Immature natural killer cell (primary cell): ENCODE measurements around the gene GDF9. TPM values are rescaled to one million over a fixed set of nuclear protein-coding genes. Genes with fewer than 3 reads are reported as not detected.

Experiments
- DNase-seq, 3 donors: peaks; one replicate each; pipeline ENCODE4 v3.0.0; 2022; ENCODE audit warnings: mixed read lengths in 1 of 3
- H3K27ac Mint-ChIP-seq, 6 donors: one replicate each; pipeline ENCODE4 v1.8.0; 2020; ENCODE audit warnings: mixed read lengths in 6 of 6, mild to moderate bottlenecking in 5 of 6, inconsistent platforms in 4 of 6, moderate library complexity in 3 of 6
- H3K27me3 Mint-ChIP-seq, 3 donors: one replicate each; pipeline ENCODE4 v1.8.0; 2020 to 2021; ENCODE audit warnings: low read depth in 3 of 3, mild to moderate bottlenecking in 3 of 3, mixed read lengths in 3 of 3, moderate library complexity in 3 of 3, inconsistent platforms in 1 of 3
- H3K36me3 Mint-ChIP-seq, 3 donors: one replicate each; pipeline ENCODE4 v1.8.0; 2020; ENCODE audit warnings: mixed read lengths in 3 of 3, inconsistent platforms in 2 of 3, mild to moderate bottlenecking in 2 of 3
- H3K4me1 Mint-ChIP-seq, 2 donors: one replicate each; pipeline ENCODE4 v1.8.0; 2020; ENCODE audit warnings: inconsistent platforms in 2 of 2, mild to moderate bottlenecking in 2 of 2, mixed read lengths in 2 of 2, moderate library complexity in 1 of 2
- H3K4me3 Mint-ChIP-seq, 5 donors: one replicate each; pipeline ENCODE4 v1.8.0; 2020; ENCODE audit warnings: mild to moderate bottlenecking in 5 of 5, mixed read lengths in 5 of 5, inconsistent platforms in 3 of 5, moderate library complexity in 3 of 5
- H3K9me3 Mint-ChIP-seq, 6 donors: one replicate each; pipeline ENCODE4 v1.8.0; 2020; ENCODE audit warnings: mild to moderate bottlenecking in 6 of 6, mixed read lengths in 6 of 6, inconsistent platforms in 4 of 6, moderate library complexity in 3 of 6
- polyA plus RNA-seq, 3 donors: library from polyadenylated mRNA; unstranded; fragments of 300-500 nt; fragmentation: Illumina TruSeq; gene quantifications; one replicate each; pipeline ENCODE4 v1.2.3, GENCODE V29; 2021

Gene GDF9
- polyA plus RNA-seq, 3 donors from 2014 or later, result 0.12 TPM; not detected in 2

DNA sequence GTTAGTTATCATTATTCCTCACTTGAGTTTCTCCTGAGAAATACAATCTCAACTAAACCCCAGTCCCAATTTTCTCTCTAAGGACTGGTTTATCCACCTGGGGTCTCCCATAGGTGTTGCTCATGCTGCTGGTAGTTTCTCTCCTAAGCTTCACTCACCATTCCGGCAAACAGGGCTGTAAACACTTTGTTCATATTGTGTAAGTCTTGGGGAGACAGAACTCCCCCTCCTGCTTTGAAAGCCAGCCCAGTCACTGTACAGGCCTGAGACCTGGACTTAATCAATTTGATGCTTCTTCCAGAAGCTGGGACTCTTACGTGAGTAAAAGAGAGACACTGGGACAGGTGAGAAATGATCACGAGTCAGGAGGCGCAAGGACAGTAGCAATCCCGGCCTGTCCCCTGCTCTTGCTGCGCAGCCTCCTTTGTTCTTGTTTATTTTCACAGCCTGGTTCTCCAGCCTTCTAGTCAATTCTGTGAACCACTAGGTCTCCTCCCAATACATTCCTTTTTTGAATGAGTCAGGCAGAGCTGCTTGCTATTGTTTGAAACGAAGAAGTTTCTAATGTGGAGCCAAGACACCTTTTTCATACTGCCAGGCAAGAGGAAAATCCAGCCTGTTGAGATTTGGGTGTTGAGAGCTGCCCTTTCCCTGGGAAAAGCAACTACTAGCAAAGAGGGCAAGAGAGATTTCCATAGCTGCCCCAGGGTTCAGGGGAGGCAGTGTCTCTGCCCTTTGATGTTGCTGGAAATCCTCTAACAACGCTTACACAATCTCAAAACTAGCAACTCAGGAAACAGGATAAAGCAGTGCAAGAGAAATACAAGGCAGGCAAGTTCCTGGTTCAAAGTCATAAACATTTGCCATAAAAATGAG lies 26.6 kb downstream of the GDF9 start:
- DNase-seq, result no peak
- Mint-ChIP-seq H3K4me1 (no peaks in the 10 kb centered on the region), H3K27ac (no peak overlapping the region), H3K36me3 (no peaks in the 10 kb centered on the region), H3K4me3 (no peak overlapping the region), H3K9me3 (no peaks in the 10 kb centered on the region), H3K27me3 (no peaks in the 10 kb centered on the region)

GRCh38 chr5:132838516-132839282 lies 27.6 kb downstream of the GDF9 start:
- H3K4me1 Mint-ChIP-seq, result no peaks in the 10 kb centered on the region
- H3K36me3 Mint-ChIP-seq, result no peaks in the 10 kb centered on the region
- no peaks in the 10 kb centered on the region for H3K9me3 Mint-ChIP-seq
- no peaks in the 10 kb centered on the region for H3K27me3 Mint-ChIP-seq
- no peak for DNase-seq
- no peak overlapping the region for H3K4me3 Mint-ChIP-seq
- no peak overlapping the region for H3K27ac Mint-ChIP-seq

DNA sequence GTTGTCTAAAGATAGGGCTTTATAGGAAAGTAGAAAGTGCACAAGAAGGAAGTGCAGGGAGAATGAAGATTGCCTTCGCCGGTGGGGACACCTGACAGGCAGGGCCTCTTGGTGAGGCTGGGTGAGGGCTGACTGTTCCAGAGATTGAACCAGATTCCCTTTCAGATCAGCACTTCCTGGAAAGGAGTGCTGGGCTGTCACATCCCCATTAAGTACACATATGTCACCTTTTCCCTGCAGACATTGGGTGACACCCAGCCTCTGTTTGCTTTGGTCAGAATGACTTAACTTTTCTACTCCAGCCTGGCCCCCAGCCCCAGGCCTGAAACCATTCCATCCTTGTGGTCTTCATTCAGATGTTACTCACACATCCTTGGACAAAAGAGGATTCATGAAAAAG lies 28.4 kb downstream of the GDF9 start:
- Mint-ChIP-seq H3K36me3 (no peaks in the 10 kb centered on the region), H3K27ac (no peak overlapping the region), H3K9me3 (no peaks in the 10 kb centered on the region), H3K4me1 (no peaks in the 10 kb centered on the region), H3K27me3 (no peaks in the 10 kb centered on the region), H3K4me3 (no peak overlapping the region)
- no peak for DNase-seq

GRCh38 chr5:132836852-132837251 lies 29.4 kb downstream of the GDF9 start:
- H3K36me3 Mint-ChIP-seq, result no peaks in the 10 kb centered on the region
- H3K27me3 Mint-ChIP-seq, result no peaks in the 10 kb centered on the region
- no peaks in the 10 kb centered on the region for H3K4me1 Mint-ChIP-seq
- no peak overlapping the region for H3K4me3 Mint-ChIP-seq
- DNase-seq, result no peak
- no peak overlapping the region for H3K27ac Mint-ChIP-seq
- no peaks in the 10 kb centered on the region for H3K9me3 Mint-ChIP-seq

DNA sequence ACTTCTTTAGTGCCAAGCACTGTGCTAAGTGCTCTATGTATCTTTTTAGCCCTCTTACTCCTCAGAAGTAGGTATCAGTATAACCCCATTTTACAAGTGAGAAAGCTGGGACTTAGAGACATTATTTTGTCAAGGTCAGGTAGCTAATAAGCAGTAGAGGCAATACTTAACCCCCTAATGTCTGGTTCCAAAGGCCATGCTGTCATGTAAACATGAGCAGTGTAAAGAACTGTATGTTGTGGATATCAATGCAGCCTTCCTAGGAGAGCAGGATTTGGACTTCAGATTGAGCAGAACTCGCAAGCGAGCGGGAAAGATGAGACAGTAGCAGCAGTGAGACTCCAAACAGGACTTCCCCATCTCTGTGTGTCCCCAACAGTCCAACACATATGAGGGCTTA lies 32.2 kb downstream of the GDF9 start:
- H3K27ac Mint-ChIP-seq, result no peak overlapping the region
- DNase-seq, result no peak
- H3K9me3 Mint-ChIP-seq, result no peaks in the 10 kb centered on the region
- peaks cover 0 to 3% (median 0%) of the 10 kb centered on the region in 3 donors for H3K36me3 Mint-ChIP-seq
- H3K27me3 Mint-ChIP-seq, result peaks cover 0 to 3% (median 3%) of the 10 kb centered on the region in 3 donors
- no peak overlapping the region for H3K4me3 Mint-ChIP-seq
- peaks cover 6 to 10% of the 10 kb centered on the region in 2 donors for H3K4me1 Mint-ChIP-seq

DNA sequence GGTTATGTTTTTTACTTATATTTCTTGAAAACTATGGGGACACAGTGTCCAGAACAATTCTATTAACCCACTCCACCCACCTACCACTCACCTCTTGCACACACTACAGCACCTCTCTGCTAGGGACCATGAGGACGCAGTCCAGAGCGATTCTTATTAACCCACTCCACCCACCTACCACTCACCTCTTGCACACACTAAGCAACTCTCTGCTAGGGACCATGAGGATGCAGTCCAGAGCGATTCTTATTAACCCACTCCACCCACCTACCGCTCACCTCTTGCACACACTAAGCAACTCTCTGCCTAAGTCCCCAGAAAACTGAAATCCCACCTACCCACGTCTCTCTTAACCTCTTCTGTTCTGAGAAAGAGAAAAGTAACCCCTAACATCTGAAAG lies 33.7 kb downstream of the GDF9 start:
- no peak for DNase-seq
- H3K36me3 Mint-ChIP-seq, result peaks cover 0 to 3% (median 0%) of the 10 kb centered on the region in 3 donors
- H3K4me3 Mint-ChIP-seq, result peak overlapping the region in 4 of 5 donors; percentile 15 to 48 (median 24)
- H3K27ac Mint-ChIP-seq, result no peak overlapping the region
- H3K27me3 Mint-ChIP-seq, result peaks cover 2 to 3% (median 3%) of the 10 kb centered on the region in 3 donors
- H3K4me1 Mint-ChIP-seq, result peaks cover 7 to 11% of the 10 kb centered on the region in 2 donors
- H3K9me3 Mint-ChIP-seq, result no peaks in the 10 kb centered on the region

DNA sequence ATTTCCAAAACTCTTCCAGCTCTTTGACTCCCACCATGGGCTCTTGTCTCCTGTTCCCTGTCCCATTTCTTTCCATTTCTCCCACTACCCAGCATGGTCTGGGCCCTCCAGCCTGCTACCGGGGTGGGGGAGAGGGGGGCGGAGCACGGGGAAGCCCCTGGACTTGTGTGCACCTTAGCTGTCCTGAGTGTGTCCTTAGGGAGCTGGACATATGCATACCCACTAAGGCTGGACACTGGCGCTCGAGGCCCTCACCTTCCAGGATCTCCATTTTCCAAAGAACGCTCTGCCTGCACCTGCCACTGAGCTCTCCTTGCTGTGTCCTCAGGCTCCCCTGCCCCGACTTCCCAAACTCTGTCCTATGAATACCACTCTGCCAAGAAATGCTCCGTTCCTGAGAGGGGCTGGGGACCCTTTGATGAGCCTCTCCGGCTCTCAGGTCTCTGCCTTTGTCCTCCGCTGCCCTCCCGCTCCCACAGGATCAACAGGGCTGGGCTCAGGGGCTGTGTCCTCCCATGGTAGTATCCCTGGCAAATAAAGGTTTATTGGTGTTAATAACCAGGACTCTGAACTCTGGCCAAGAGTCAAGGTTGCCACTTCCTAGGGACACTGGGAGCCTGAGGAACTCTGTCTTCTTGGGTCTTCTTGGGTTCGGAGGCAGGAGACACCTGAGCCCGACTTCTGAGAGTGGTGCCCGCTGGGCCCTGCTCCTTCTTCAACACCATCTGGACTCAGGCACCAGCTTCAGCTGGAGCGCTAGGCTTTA lies 35.0 kb downstream of the GDF9 start:
- Mint-ChIP-seq H3K36me3 (peaks cover 0 to 3% (median 0%) of the 10 kb centered on the region in 3 donors), H3K9me3 (no peaks in the 10 kb centered on the region), H3K4me1 (peaks cover 8 to 11% of the 10 kb centered on the region in 2 donors), H3K27me3 (peaks cover 5 to 10% (median 8%) of the 10 kb centered on the region in 3 donors), H3K27ac (peak overlapping the region in 3 of 6 donors; percentile 10 to 89 (median 20)), H3K4me3 (peak overlapping the region; percentile 71 to 85 (median 79))
- DNase-seq, result no peak

GRCh38 chr5:132830436-132831094 lies 35.7 kb downstream of the GDF9 start, which contains the start of gene SHROOM1:
Gene SHROOM1, minus strand, starts transcription at chr5:132830647. Its CDS starts 4,507 bp downstream, at chr5:132826140.
- Mint-ChIP-seq H3K36me3 (peaks cover 0 to 3% (median 0%) of the 10 kb centered on the region in 3 donors), H3K9me3 (no peaks in the 10 kb centered on the region), H3K27me3 (peaks cover 5 to 10% (median 8%) of the 10 kb centered on the region in 3 donors), H3K4me3 (peak within 1 kb of the TSS; percentile 87 to 93 (median 90)), H3K4me1 (peaks cover 8 to 11% of the 10 kb centered on the region in 2 donors), H3K27ac (peak within 1 kb of the TSS in 3 of 6 donors; percentile 20 to 91 (median 62))
- peak; percentile 15 to 34 (median 17) for DNase-seq

- H3K27ac Mint-ChIP-seq, result peak overlapping the region in 2 of 6 donors; percentile 62 to 91
- H3K27me3 Mint-ChIP-seq, result peaks cover 7 to 10% (median 8%) of the 10 kb centered on the region in 3 donors
These were observed 36.4 kb downstream of the GDF9 start for GRCh38 chr5:132829742-132830435.

GRCh38 chr5:132828846-132829494 lies 37.3 kb downstream of the GDF9 start:
- Mint-ChIP-seq H3K36me3 (peaks cover 0 to 3% (median 0%) of the 10 kb centered on the region in 3 donors), H3K4me1 (peaks cover 9 to 11% of the 10 kb centered on the region in 2 donors), H3K27ac (no peak overlapping the region), H3K4me3 (peak overlapping the region; percentile 73 to 90 (median 87)), H3K27me3 (peaks cover 12 to 13% (median 12%) of the 10 kb centered on the region in 3 donors), H3K9me3 (no peaks in the 10 kb centered on the region)
- DNase-seq, result no peak

More at GRCh38 chr5:132829742-132830435, 36.4 kb downstream of the GDF9 start:
- H3K4me3 Mint-ChIP-seq, result peak overlapping the region; percentile 87 to 93 (median 90)
- peak; percentile 57 to 66 (median 63) for DNase-seq
- peaks cover 0 to 3% (median 0%) of the 10 kb centered on the region in 3 donors for H3K36me3 Mint-ChIP-seq
- no peaks in the 10 kb centered on the region for H3K9me3 Mint-ChIP-seq
- H3K4me1 Mint-ChIP-seq, result peaks cover 8 to 11% of the 10 kb centered on the region in 2 donors

GRCh38 chr5:132827943-132828673 lies 38.2 kb downstream of the GDF9 start:
- H3K27ac Mint-ChIP-seq, result no peak overlapping the region
- no peak for DNase-seq
- H3K4me3 Mint-ChIP-seq, result peak overlapping the region in 1 of 5 donors; percentile 47
- peaks cover 0 to 3% (median 0%) of the 10 kb centered on the region in 3 donors for H3K36me3 Mint-ChIP-seq
- peaks cover 10 to 11% of the 10 kb centered on the region in 2 donors for H3K4me1 Mint-ChIP-seq
- H3K9me3 Mint-ChIP-seq, result no peaks in the 10 kb centered on the region
- peaks cover 12 to 17% (median 12%) of the 10 kb centered on the region in 3 donors for H3K27me3 Mint-ChIP-seq
